WTC11 (cell line): ENCODE measurements around the gene HACD3. TPM values are rescaled to one million over a fixed set of nuclear protein-coding genes. Genes with fewer than 3 reads are reported as not detected.

Experiments used
- ATAC-seq: fragments of 200-7000 bp; cut with Tn5 transposase; 2 replicates; pipeline ENCODE4 v1.10.0; 2021; ENCODE audit warnings: mild to moderate bottlenecking, moderate library complexity
- CTCF ChIA-PET: fragments of 300-600 bp; sonication (Branson Sonifier 250); formaldehyde crosslinking; loops from one replicate; lab custom pipeline; 2021; ENCODE audit warnings: antibody characterized with exemption; lab: Charles Lee
- POLR2A ChIA-PET: fragments of 350-600 bp; sonication (Branson Sonifier 250); formaldehyde crosslinking; loops from one replicate; lab custom pipeline; 2021; ENCODE audit warnings: antibody characterized with exemption; lab: Charles Lee
- DNase-seq: peaks from one replicate; pipeline ENCODE4 v3.0.0; 2021; ENCODE audit warnings: low spot score
- H3K27ac Mint-ChIP-seq: 2 replicates; pipeline ENCODE4 v1.8.0; 2021; ENCODE audit warnings: mixed read lengths
- H3K27me3 Mint-ChIP-seq: 2 replicates; pipeline ENCODE4 v1.8.0; 2021; ENCODE audit warnings: low read depth, mild to moderate bottlenecking, moderate library complexity, mixed read lengths
- H3K36me3 Mint-ChIP-seq: 2 replicates; pipeline ENCODE4 v1.8.0; 2021; ENCODE audit warnings: mixed read lengths
- H3K4me1 Mint-ChIP-seq: 2 replicates; pipeline ENCODE4 v1.8.0; 2022; ENCODE audit warnings: mixed read lengths
- H3K4me3 Mint-ChIP-seq: 2 replicates; pipeline ENCODE4 v1.8.0; 2021; ENCODE audit warnings: mild to moderate bottlenecking, moderate library complexity, mixed read lengths
- H3K9me3 Mint-ChIP-seq: 2 replicates; pipeline ENCODE4 v1.8.0; 2021; ENCODE audit warnings: mixed read lengths
- CBFB ChIP-seq: sonication (generic); formaldehyde crosslinking; IDR thresholded peaks from 2 replicates; pipeline ENCODE4 v1.8.1; 2022; ENCODE audit warnings: mild to moderate bottlenecking, low read depth, missing genetic modification reagents
- ERG ChIP-seq: fragments of 250-450 bp; sonication (Bioruptor Pico); IDR thresholded peaks from 2 replicates; pipeline ENCODE4 v1.8.0; 2021; ENCODE audit warnings: mild to moderate bottlenecking
- GRHL2 ChIP-seq: fragments of 250-450 bp; sonication (Bioruptor Pico); IDR thresholded peaks from 2 replicates; pipeline ENCODE4 v1.8.0; 2022; ENCODE audit warnings: mild to moderate bottlenecking, moderate library complexity; ENCODE audit not compliant: insufficient replicate concordance, severe bottlenecking
- HMGA2 ChIP-seq: fragments of 250-450 bp; sonication (Bioruptor Pico); IDR thresholded peaks from 2 replicates; pipeline ENCODE4 v1.4.0; 2021; ENCODE audit warnings: mild to moderate bottlenecking, moderate library complexity
- IRF2 ChIP-seq: sonication (generic); formaldehyde crosslinking; IDR thresholded peaks from 2 replicates; pipeline ENCODE4 v1.8.0; 2022; ENCODE audit warnings: low read depth, missing genetic modification reagents, borderline replicate concordance
- KAT7 ChIP-seq: sonication (generic); formaldehyde crosslinking; IDR thresholded peaks from 2 replicates; pipeline ENCODE4 v1.8.1; 2023; ENCODE audit warnings: missing genetic modification reagents, mild to moderate bottlenecking, borderline replicate concordance
- MLX ChIP-seq: sonication (generic); formaldehyde crosslinking; IDR thresholded peaks from 2 replicates; pipeline ENCODE4 v1.8.1; 2023; ENCODE audit warnings: mild to moderate bottlenecking, missing genetic modification reagents, moderate library complexity
- MXD4 ChIP-seq: fragments of 250-450 bp; sonication (Bioruptor Pico); IDR thresholded peaks from 2 replicates; pipeline ENCODE4 v1.8.0; 2021; ENCODE audit warnings: mild to moderate bottlenecking, moderate library complexity, borderline replicate concordance
- RORB ChIP-seq: fragments of 250-450 bp; sonication (Bioruptor Pico); IDR thresholded peaks from 2 replicates; pipeline ENCODE4 v1.9.0; 2021; ENCODE audit warnings: mild to moderate bottlenecking
- STAT6 ChIP-seq: sonication (generic); formaldehyde crosslinking; conservative IDR thresholded peaks from 2 replicates; pipeline ENCODE4 v1.8.1; 2023; ENCODE audit warnings: mild to moderate bottlenecking, low read depth, missing genetic modification reagents, moderate library complexity
- TCF7 ChIP-seq: sonication (generic); formaldehyde crosslinking; IDR thresholded peaks from 2 replicates; pipeline ENCODE4 v1.8.0; 2022; ENCODE audit warnings: mild to moderate bottlenecking, low read depth, missing genetic modification reagents, moderate library complexity
- TEAD4 ChIP-seq: sonication (generic); formaldehyde crosslinking; IDR thresholded peaks from 2 replicates; pipeline ENCODE4 v1.8.0; 2022; ENCODE audit warnings: mild to moderate bottlenecking, missing genetic modification reagents
- USF2 ChIP-seq: sonication (generic); formaldehyde crosslinking; IDR thresholded peaks from 2 replicates; pipeline ENCODE4 v1.8.1; 2023; ENCODE audit warnings: mild to moderate bottlenecking, missing genetic modification reagents, moderate library complexity
- ZNF121 ChIP-seq: sonication (generic); formaldehyde crosslinking; IDR thresholded peaks from 2 replicates; pipeline ENCODE4 v1.8.0; 2023; ENCODE audit warnings: missing genetic modification reagents
- ZNF232 ChIP-seq: sonication (generic); formaldehyde crosslinking; IDR thresholded peaks from 2 replicates; pipeline ENCODE4 v1.8.0; 2022; ENCODE audit warnings: mild to moderate bottlenecking, missing genetic modification reagents
- ZNF396 ChIP-seq: fragments of 250-450 bp; sonication (Bioruptor Pico); IDR thresholded peaks from 2 replicates; pipeline ENCODE4 v1.8.0; 2021; ENCODE audit warnings: mild to moderate bottlenecking, moderate library complexity, borderline replicate concordance
- ZNF425 ChIP-seq: fragments of 250-450 bp; sonication (Bioruptor Pico); conservative IDR thresholded peaks from 2 replicates; pipeline ENCODE4 v1.9.0; 2021; ENCODE audit warnings: mild to moderate bottlenecking
- ZNF671 ChIP-seq: fragments of 250-450 bp; sonication (Bioruptor Pico); IDR thresholded peaks from 2 replicates; pipeline ENCODE4 v1.8.0; 2021; ENCODE audit warnings: mild to moderate bottlenecking
- total RNA-seq: library from RNA; stranded (reverse); gene quantifications from 3 replicates; pipeline ENCODE4 v1.2.3, GENCODE V29; 2021

HACD3 gene
- total RNA-seq, 1 experiment from 2014 or later = 95.9 TPM

GRCh38 chr15:65530318-65531111, at the start of gene HACD3 (continued):
- TF ChIP-seq TEAD4 (peak; percentile 59; the same call in 1 of the 2 replicates), MXD4 (CRISPR knock-in tag) (no peak), ZNF121 (no peak; the same call in 1 of the 2 replicates), RORB (CRISPR knock-in tag) (no peak), MLX (CRISPR knock-in tag) (0 out of 2 replicates have a peak, but pooled peaks have one; percentile 25), ZNF396 (CRISPR knock-in tag) (no peak), STAT6 (CRISPR knock-in tag) (no peak), USF2 (CRISPR knock-in tag) (no peak), CBFB (CRISPR knock-in tag) (no peak), ZNF425 (CRISPR knock-in tag) (no peak), TCF7 (CRISPR knock-in tag) (0 out of 2 replicates have a peak, but pooled peaks have one; percentile 87), GRHL2 (CRISPR knock-in tag) (no peak), HMGA2 (CRISPR knock-in tag) (no peak)

GRCh38 chr15:65484876-65485275, 45.4 kb upstream of the HACD3 start:
- Mint-ChIP-seq H3K4me3 (no peak overlapping the region), H3K36me3 (peaks cover 56% of the 10 kb centered on the region), H3K4me1 (no peaks in the 10 kb centered on the region), H3K27me3 (no peaks in the 10 kb centered on the region), H3K9me3 (no peaks in the 10 kb centered on the region), H3K27ac (no peak overlapping the region)
- no peak for TF ChIP-seq ZNF232 (CRISPR knock-in tag)
- TF ChIP-seq IRF2 (CRISPR knock-in tag) = no peak
- no peak for TF ChIP-seq ZNF671 (CRISPR knock-in tag)
- TF ChIP-seq KAT7 = no peak
- DNase-seq (no peak), ATAC-seq (no peak)
- ChIA-PET POLR2A (no interaction called here), CTCF (interaction anchor here (0.7 kb wide), 1 partner anchor 83 kb away, joined by 4 read pairs; no protein-coding TSS in a partner anchor)

- H3K36me3 Mint-ChIP-seq = peaks cover 50% of the 10 kb centered on the region
- no peaks in the 10 kb centered on the region for H3K9me3 Mint-ChIP-seq
- H3K27ac Mint-ChIP-seq = no peak overlapping the region
- TF ChIP-seq ZNF232 (CRISPR knock-in tag) (no peak), ERG (CRISPR knock-in tag) (no peak)
- no peaks in the 10 kb centered on the region for H3K27me3 Mint-ChIP-seq
- DNase-seq (no peak), ATAC-seq (no peak)
- ChIA-PET POLR2A (no interaction called here), CTCF (no interaction called here)
- H3K4me1 Mint-ChIP-seq = no peaks in the 10 kb centered on the region
- no peak overlapping the region for H3K4me3 Mint-ChIP-seq
Observed at GRCh38 chr15:65494076-65494475, 36.2 kb upstream of the HACD3 start.
